ENCODE data around the gene CLEC4D. TPM values are rescaled to one million over a fixed set of nuclear protein-coding genes. Genes with fewer than 3 reads are reported as not detected.

The CLEC4D gene
- polyA plus RNA-seq, 1 of the 3 experiments (the other 2 are of a cell fraction) = not detected

- no peaks in the 10 kb centered on the region for H3F3A ChIP-seq (replicated peaks; ENCODE audit: insufficient read depth)
- no peak overlapping the region for H3K9ac ChIP-seq
- H3K9me3 ChIP-seq = no peaks in the 10 kb centered on the region
- no peaks in the 10 kb centered on the region for H3K36me3 ChIP-seq (replicated peaks in 1 of 2; ENCODE audit: control insufficient read depth in 1 of 2, insufficient read depth in 2 of 2, low read length in 1 of 2)
- ChIA-PET POLR2A (no interaction called here), CTCF (no interaction called here)
- no peak for DNase-seq
- H4K20me1 ChIP-seq (ENCODE audit: insufficient read depth) = no peaks in the 10 kb centered on the region
- H3K4me2 ChIP-seq = no peak overlapping the region
- H2AFZ ChIP-seq (ENCODE audit: low read depth) = no peak overlapping the region
- no peaks in the 10 kb centered on the region for H3K4me1 ChIP-seq (ENCODE audit: control insufficient read depth in 1 of 2, insufficient read depth in 2 of 2, low read depth in 1 of 2, low read length in 1 of 2)
- H3K27me3 ChIP-seq (ENCODE audit: insufficient read depth) = no peaks in the 10 kb centered on the region
- no peaks in the 10 kb centered on the region for H3K9me2 ChIP-seq
- no peaks in the 10 kb centered on the region for H3K79me2 ChIP-seq (ENCODE audit: insufficient read depth)
- no peak overlapping the region for H3K27ac ChIP-seq (ENCODE audit: low read depth in 2 of 2, low read length in 1 of 2)
- no peak overlapping the region for H3K4me3 ChIP-seq (ENCODE audit: low read depth in 2 of 2, low read length in 1 of 2)
- 8% methylated on average over 5 of the region's 5 CpGs for WGBS (ENCODE audit: low lambda C conversion rate)
- TF ChIP-seq TEAD4 (IDR thresholded peaks at IDR 0.05; ENCODE audit: borderline replicate concordance, insufficient read depth) (no peak), GABPA (IDR thresholded peaks at IDR 0.05; ENCODE audit: low read depth) (no peak)
Measured at GRCh38 chr12:8549381-8549780, 36.1 kb downstream of the CLEC4D start.

DNA sequence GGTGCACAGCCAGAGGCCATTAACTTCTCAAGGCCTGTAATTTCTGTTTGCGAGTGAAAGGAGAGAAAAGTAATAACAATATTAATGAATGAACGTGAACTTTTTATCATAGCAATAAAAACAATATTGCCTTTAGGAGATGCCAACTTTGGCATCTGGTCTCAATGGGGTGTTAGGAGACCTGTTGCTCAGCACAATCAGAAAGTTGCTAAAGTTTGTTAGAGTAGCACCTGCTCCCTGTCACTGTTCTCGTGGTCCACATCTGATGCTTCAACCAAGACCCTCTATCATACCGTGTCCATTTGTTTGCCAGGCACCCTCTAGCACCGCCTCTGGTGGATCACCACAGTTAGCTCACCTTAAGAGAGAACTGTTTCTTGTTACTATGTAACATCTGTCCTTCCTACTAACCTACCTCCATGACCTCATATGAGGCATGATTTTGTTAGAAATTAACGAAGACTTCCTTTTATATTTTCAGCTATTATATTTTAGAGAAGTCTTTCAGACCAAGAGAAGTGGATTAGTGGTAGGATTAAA lies 39.9 kb downstream of the CLEC4D start:
- no peak for DNase-seq
- Histone ChIP-seq H4K20me1 (ENCODE audit: insufficient read depth) (no peaks in the 10 kb centered on the region), H3K79me2 (ENCODE audit: insufficient read depth) (no peaks in the 10 kb centered on the region), H3K27ac (ENCODE audit: low read depth in 2 of 2, low read length in 1 of 2) (no peak overlapping the region), H3K9me2 (no peaks in the 10 kb centered on the region), H2AFZ (ENCODE audit: low read depth) (no peak overlapping the region), H3F3A (replicated peaks; ENCODE audit: insufficient read depth) (no peaks in the 10 kb centered on the region), H3K4me1 (ENCODE audit: control insufficient read depth in 1 of 2, insufficient read depth in 2 of 2, low read depth in 1 of 2, low read length in 1 of 2) (no peaks in the 10 kb centered on the region), H3K4me3 (ENCODE audit: low read depth in 2 of 2, low read length in 1 of 2) (no peak overlapping the region), H3K4me2 (no peak overlapping the region), H3K9ac (no peak overlapping the region), H3K36me3 (replicated peaks in 1 of 2; ENCODE audit: control insufficient read depth in 1 of 2, insufficient read depth in 2 of 2, low read length in 1 of 2) (no peaks in the 10 kb centered on the region), H3K9me3 (no peaks in the 10 kb centered on the region), H3K27me3 (ENCODE audit: insufficient read depth) (no peaks in the 10 kb centered on the region)
- 6% methylated on average over 6 of the region's 6 CpGs for WGBS (ENCODE audit: low lambda C conversion rate)
- ChIA-PET POLR2A (no interaction called here), CTCF (interaction anchor here (6.0 kb wide), 1 partner anchor 9 kb away, joined by 31 read pairs; no protein-coding TSS in a partner anchor)
- TF ChIP-seq CHD2 (IDR thresholded peaks at IDR 0.05; ENCODE audit: low read length, partially characterized antibody) (no peak), CTCF (IDR thresholded peaks at IDR 0.05) (no peak), RFX5 (IDR thresholded peaks at IDR 0.05; ENCODE audit: low read length) (no peak), EP300 (IDR thresholded peaks at IDR 0.05; ENCODE audit: borderline replicate concordance in 1 of 2, low read depth in 1 of 2, low read length in 1 of 2) (no peak), PBX3 (IDR thresholded peaks at IDR 0.05) (no peak), RXRA (IDR thresholded peaks at IDR 0.05; ENCODE audit: borderline replicate concordance, low read depth) (no peak), ZBTB33 (IDR thresholded peaks at IDR 0.05; ENCODE audit: borderline replicate concordance, low read depth) (no peak)
- TF ChIP-seq, protein P1, sequence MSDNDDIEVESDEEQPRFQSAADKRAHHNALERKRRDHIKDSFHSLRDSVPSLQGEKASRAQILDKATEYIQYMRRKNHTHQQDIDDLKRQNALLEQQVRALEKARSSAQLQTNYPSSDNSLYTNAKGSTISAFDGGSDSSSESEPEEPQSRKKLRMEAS (IDR thresholded peaks at IDR 0.05; ENCODE audit: low read depth) = no peak

All from SK-N-SH (cell line).